Stimulated activated CD8-positive, alpha-beta memory T cell treated with anti-CD3 and anti-CD28 coated beads, Interleukin-2, amount 100 ng/mL, for 48 hours (primary cell): Measurements from ENCODE around the gene EIF4G3.
"Not testable (repeated sequence)": the region's sequence is repeated elsewhere in the genome, so short reads cannot be mapped to it uniquely, and the experiment has no call there.

ENCODE experiments used
- DNase-seq, 2 donors: peaks; one replicate each; pipeline ENCODE4 v3.0.0-alpha.2; 2020; ENCODE audit warnings: low read depth in 2 of 2

Gene EIF4G3

DNA sequence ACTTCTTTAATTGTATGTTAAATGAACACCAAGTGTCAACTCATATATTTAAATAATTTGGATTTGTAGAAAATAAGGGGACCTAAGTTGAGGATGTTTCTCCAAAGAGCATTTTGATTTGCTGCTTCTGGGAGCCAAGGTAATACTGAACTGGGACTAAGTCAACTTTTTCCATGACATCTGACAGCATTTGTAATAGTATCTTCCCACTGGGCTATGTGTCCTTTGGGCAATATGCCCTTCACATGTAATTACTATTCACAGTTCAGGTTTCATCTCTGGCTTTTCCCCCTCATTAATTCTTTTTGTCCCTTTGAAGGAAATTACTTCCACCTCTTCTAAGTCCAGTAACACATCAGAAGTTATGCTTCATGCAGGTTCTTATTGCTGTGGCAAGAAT is 352.9 kb downstream of the EIF4G3 start:
- no peak for DNase-seq

- DNase-seq: no peak
Measured at GRCh38 chr1:20821466-20821865, 355.2 kb downstream of the EIF4G3 start.

- DNase-seq: no peak
Measured at GRCh38 chr1:20819818-20820217, 356.9 kb downstream of the EIF4G3 start.

DNA sequence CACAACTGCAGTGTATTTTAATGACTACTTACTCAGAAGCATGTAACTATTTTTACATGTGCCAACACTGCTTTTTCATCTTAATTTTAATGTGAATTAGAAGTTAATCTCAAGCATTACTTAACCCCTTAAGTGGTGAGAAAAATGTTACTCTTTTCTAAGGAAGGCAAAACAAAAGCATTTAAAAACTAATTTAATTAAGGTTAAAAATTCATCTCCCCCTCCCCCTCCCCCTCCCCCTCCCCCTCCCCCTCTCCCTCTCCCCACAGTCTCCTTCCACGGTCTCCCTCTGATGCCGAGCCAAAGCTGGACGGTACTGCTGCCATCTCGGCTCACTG is 362.2 kb downstream of the EIF4G3 start:
- DNase-seq: no peak

GRCh38 chr1:20811916-20812315 is 364.8 kb downstream of the EIF4G3 start:
- DNase-seq: no peak

- no peak for DNase-seq
Measured at GRCh38 chr1:20793236-20793635, 383.5 kb downstream of the EIF4G3 start.

DNA sequence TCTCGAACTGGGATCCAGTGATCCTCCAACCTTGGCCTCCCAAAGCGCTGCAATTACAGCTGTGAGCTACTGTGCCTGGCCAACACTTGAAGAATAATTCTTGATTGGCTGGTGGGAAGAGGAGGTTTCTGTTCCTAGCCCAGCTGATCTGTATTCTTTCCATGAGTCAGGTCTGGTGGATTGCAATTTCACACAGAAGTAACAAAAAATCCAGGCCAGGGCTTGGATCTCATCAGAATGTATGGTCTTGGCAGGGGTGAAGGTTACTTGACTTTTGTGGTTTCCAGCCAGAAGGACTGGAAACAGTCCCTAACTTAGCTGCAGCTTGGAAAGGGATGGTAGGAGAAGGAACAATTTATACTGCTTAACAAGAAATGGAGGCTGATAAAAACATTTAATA is 384.5 kb downstream of the EIF4G3 start:
- no peak for DNase-seq

GRCh38 chr1:20790785-20791184 is 385.9 kb downstream of the EIF4G3 start:
- no peak for DNase-seq

DNA sequence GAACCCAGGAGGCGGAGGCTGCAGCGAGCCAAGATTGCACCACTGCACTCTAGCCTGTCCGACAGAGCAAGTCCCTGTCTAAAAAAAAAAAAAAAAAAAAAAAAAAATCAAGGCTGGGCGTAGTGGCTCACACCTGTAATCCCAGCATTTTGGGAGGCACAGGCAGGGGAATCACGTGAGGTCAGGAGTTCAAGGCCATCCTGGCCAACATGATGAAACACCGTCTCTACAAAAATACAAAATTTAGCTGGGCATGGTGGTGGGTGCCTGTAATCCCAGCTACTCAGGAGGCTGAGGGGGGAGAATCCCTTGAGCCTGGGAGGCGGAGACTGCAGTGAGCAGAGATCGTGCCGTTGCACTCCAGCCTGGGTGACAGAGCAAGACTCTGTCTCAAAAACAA is 387.1 kb downstream of the EIF4G3 start:
- DNase-seq: not testable (repeated sequence)

DNA sequence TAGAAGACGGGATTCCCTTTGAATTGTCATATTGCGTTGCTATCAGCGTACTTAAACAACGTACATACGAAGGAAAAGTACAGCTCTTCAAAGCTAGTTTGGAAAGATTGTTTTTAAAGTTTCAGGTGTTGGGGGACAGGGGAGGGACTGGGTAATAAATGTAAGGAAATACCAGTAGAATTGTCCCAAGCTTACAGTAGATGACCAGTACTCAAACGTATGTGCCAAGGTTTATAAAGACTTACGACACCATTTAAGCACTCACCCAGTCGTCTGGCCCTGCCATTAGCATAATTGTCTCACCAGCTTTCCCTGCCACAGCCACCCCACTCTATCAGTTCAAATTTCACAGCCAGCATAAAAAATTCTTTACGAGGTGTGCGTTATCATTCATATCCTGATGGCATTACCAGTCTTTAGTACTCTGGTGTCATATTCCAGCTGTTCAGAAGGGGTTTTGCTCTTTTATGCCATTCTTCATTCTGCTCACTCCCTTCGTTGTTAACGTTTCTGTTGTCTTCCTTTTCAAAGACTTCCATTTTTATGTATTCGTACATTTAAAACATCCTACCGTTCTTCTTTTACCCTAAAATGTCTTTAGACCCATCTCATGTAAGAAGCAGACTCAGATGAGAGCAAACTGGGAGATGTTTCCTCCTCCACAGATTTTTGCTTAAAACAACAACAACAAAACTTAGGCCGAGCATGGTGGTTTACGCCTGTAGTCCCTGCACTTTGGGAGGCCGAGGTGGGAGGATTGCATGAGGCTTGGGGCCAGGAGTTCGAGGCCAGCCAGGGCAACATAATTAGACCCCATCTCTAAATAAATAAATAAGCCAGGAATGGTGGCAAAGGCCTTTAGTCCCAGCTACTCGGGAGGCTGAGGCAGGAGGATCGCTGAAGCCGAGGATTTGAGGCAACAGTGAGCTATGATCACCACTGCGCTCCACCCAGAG is 388.6 kb downstream of the EIF4G3 start:
- no peak for DNase-seq

GRCh38 chr1:20787029-20787839 is 389.5 kb downstream of the EIF4G3 start, which contains the start of gene HP1BP3:
TSS of gene HP1BP3 (minus strand) at chr1:20787307. CDS start at chr1:20780440, 6,867 bp downstream.
- peak; percentile 69 to 72 for DNase-seq

- DNase-seq: peak; percentile 95 to 96
Measured at GRCh38 chr1:20786253-20787028, 390.3 kb downstream of the EIF4G3 start.

- peak in 1 of 2 donors; percentile 4 for DNase-seq
Measured at GRCh38 chr1:20785907-20786252, 390.8 kb downstream of the EIF4G3 start.

- DNase-seq: no peak
Measured at GRCh38 chr1:20775700-20776099, 401.0 kb downstream of the EIF4G3 start.

DNA sequence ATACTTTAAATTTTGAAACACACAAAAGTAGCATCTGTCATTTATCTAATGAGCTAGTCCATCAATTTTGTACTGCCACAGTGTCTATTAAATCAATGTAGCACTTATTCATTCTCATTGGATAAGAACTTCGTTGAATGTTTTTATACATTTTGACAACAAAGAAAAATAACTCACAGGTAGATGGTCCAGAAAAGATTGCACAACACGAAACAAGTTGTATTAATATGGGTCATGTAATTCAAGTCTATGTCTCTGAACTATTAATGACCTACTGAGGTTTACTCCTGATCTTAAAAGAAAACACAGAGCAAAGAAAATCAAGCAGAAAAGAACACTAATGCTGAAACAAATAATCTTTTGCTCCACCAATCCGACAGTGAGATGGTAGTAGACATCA is 404.9 kb downstream of the EIF4G3 start:
- no peak for DNase-seq

GRCh38 chr1:20770314-20771087 is 406.2 kb downstream of the EIF4G3 start:
- no peak for DNase-seq

DNA sequence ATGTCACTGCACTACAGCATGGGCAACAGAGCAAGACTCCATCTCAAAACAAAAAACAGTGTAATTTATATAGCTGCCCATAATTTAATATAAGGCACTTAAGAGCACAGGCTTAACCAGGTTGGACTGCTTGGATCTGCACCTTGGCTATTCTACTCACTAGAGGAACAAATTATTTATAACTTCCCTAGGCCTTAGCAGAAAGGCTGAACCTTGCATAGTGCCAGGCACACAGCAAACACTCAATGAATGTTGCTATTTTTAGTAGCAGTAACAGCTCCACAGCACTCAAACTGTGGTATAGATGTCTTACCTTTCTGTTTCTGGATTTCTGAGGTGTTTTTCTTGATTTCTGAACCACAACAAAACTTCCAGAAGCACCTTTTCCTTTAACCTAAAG is 409.4 kb downstream of the EIF4G3 start:
- DNase-seq: no peak

DNA sequence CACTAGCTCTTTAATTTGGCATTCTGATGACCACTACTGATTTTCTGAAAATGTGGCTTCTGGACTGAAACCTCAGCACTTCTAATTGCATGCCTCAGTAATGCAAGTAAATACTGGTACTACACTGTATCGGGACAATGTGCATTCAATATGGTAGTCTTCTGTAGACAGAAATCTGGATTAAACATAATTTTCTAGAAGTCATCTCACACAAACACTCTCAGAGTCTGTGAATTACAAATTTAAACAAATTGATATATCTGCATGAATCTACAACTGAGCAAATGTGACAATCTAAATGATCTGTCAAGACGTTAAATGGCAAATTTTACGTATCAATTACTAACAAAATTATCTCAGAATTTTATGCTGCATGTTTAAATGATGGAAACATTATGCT is 413.3 kb downstream of the EIF4G3 start:
- no peak for DNase-seq

- DNase-seq: no peak
Measured at GRCh38 chr1:20760322-20760721, 416.4 kb downstream of the EIF4G3 start.
